DND-41 (cell line): ENCODE data around the gene PRPF38A.

Experiments
- ATAC-seq: fragments of 200-7000 bp; cut with Tn5 transposase; 3 replicates; pipeline ENCODE4 v1.9.1; 2021; ENCODE audit warnings: low read depth; ENCODE audit not compliant: insufficient read depth
- DNase-seq: peaks from one replicate; pipeline ENCODE4 v3.0.0-alpha.2; 2020
- H2AFZ ChIP-seq: 2 replicates; pipeline ENCODE4 v1.6.0; 2012; ENCODE audit warnings: low read depth, low read length
- H3K27ac ChIP-seq: 2 replicates; pipeline ENCODE4 v1.5.1; 2012; ENCODE audit warnings: low read length, inconsistent platforms
- H3K27me3 ChIP-seq: fragments of 200-600 bp; sonication (generic); 2 replicates; pipeline ENCODE4 v1.6.0; 2012; ENCODE audit warnings: low read length, mild to moderate bottlenecking, inconsistent platforms; ENCODE audit not compliant: insufficient read depth, poor library complexity
- H3K36me3 ChIP-seq: 2 replicates; pipeline ENCODE4 v1.5.1; 2012; ENCODE audit warnings: low read length, inconsistent platforms; ENCODE audit not compliant: insufficient read depth
- H3K4me1 ChIP-seq: 2 replicates; pipeline ENCODE4 v1.5.1; 2012; ENCODE audit warnings: mild to moderate bottlenecking, low read length; ENCODE audit not compliant: insufficient read depth
- H3K4me2 ChIP-seq: 2 replicates; pipeline ENCODE4 v1.6.0; 2012; ENCODE audit warnings: mild to moderate bottlenecking, moderate library complexity, low read length, inconsistent platforms; ENCODE audit not compliant: insufficient read depth
- H3K4me3 ChIP-seq, 2 experiments: fragments of 200-600 bp in 1 of 2; shearing (Covaris generic) in 1 of 2; 2 replicates each; pipeline ENCODE4 v1.5.1; 2012 to 2016; ENCODE audit warnings: inconsistent platforms in 2 of 2, low read length in 2 of 2, mild to moderate bottlenecking in 2 of 2, low read depth in 1 of 2, moderate library complexity in 1 of 2
- H3K79me2 ChIP-seq: 2 replicates; pipeline ENCODE4 v1.6.0; 2012; ENCODE audit warnings: low read length, inconsistent platforms; ENCODE audit not compliant: insufficient read depth
- H3K9ac ChIP-seq: 2 replicates; pipeline ENCODE4 v1.6.0; 2012; ENCODE audit warnings: low read depth, mild to moderate bottlenecking, inconsistent platforms, low read length, moderate library complexity
- H3K9me3 ChIP-seq: 2 replicates; pipeline ENCODE4 v1.5.1; 2012; ENCODE audit warnings: low read length, moderate library complexity, mild to moderate bottlenecking, inconsistent platforms; ENCODE audit not compliant: insufficient read depth, severe bottlenecking
- H4K20me1 ChIP-seq: 2 replicates; pipeline ENCODE4 v1.6.0; 2012; ENCODE audit warnings: low read length; ENCODE audit not compliant: insufficient read depth
- CTCF ChIP-seq: IDR thresholded peaks from 2 replicates; pipeline ENCODE4 v1.5.1; 2012; ENCODE audit warnings: borderline replicate concordance, low read length, moderate library complexity, mild to moderate bottlenecking; ENCODE audit not compliant: poor library complexity, severe bottlenecking; ENCODE audit errors: extremely low read depth
- EZH2 ChIP-seq: IDR thresholded peaks from 3 replicates; pipeline ENCODE4 v1.6.1; 2012; ENCODE audit warnings: borderline replicate concordance, low read depth, mild to moderate bottlenecking, moderate library complexity, low read length, inconsistent platforms; ENCODE audit not compliant: severe bottlenecking

PRPF38A gene

GRCh38 chr1:52416811-52417210, 12.4 kb downstream of the PRPF38A start:
- Histone ChIP-seq H3K4me2 (no peak overlapping the region), H3K9ac (no peak overlapping the region), H3K27me3 (no peaks in the 10 kb centered on the region), H3K79me2 (peaks cover 16% of the 10 kb centered on the region), H3K27ac (0 out of 2 replicates have a peak overlapping the region, but pooled peaks have one; percentile 10), H2AFZ (no peak overlapping the region), H4K20me1 (no peaks in the 10 kb centered on the region), H3K36me3 (peaks cover 87% of the 10 kb centered on the region), H3K4me1 (peaks cover 38% of the 10 kb centered on the region), H3K9me3 (no peaks in the 10 kb centered on the region), H3K4me3 (no peak overlapping the region)
- ATAC-seq, result no peak
- DNase-seq, result no peak
- no peak for TF ChIP-seq EZH2
- no peak for TF ChIP-seq CTCF

- Histone ChIP-seq H3K9ac (no peak overlapping the region), H3K9me3 (no peaks in the 10 kb centered on the region), H3K4me1 (peaks cover 78% of the 10 kb centered on the region), H3K4me2 (no peak overlapping the region), H3K4me3 (no peak overlapping the region), H3K79me2 (peaks cover 28% of the 10 kb centered on the region), H3K27ac (no peak overlapping the region), H2AFZ (no peak overlapping the region), H4K20me1 (no peaks in the 10 kb centered on the region), H3K27me3 (no peaks in the 10 kb centered on the region), H3K36me3 (peaks cover 61% of the 10 kb centered on the region)
- TF ChIP-seq EZH2, result no peak
- TF ChIP-seq CTCF, result no peak
- DNase-seq (no peak), ATAC-seq (no peak)
Measured at GRCh38 chr1:52420713-52421112, 16.3 kb downstream of the PRPF38A start.

GRCh38 chr1:52423055-52423454, 18.7 kb downstream of the PRPF38A start:
- DNase-seq (no peak), ATAC-seq (no peak)
- Histone ChIP-seq H3K27me3 (no peaks in the 10 kb centered on the region), H3K4me3 (peak overlapping the region in 1 of 2 experiments; percentile 39; a peak in 1 of 4 replicates), H3K9me3 (no peaks in the 10 kb centered on the region), H3K4me1 (peaks cover 74% of the 10 kb centered on the region), H3K4me2 (peak overlapping the region; percentile 58), H3K36me3 (peaks cover 52% of the 10 kb centered on the region), H3K9ac (peak overlapping the region; percentile 55), H3K27ac (peak overlapping the region; percentile 94), H2AFZ (no peak overlapping the region), H4K20me1 (no peaks in the 10 kb centered on the region), H3K79me2 (peaks cover 28% of the 10 kb centered on the region)
- TF ChIP-seq CTCF, result no peak

- peak; percentile 90 for ATAC-seq
- peak overlapping the region; percentile 94 for H3K27ac ChIP-seq
Measured at GRCh38 chr1:52423771-52424170, 19.4 kb downstream of the PRPF38A start.

More at GRCh38 chr1:52423771-52424170, 19.4 kb downstream of the PRPF38A start:
- peak; percentile 87 for DNase-seq
- Histone ChIP-seq H3K27me3 (no peaks in the 10 kb centered on the region), H3K9ac (peak overlapping the region; percentile 55), H2AFZ (peak overlapping the region; percentile 40), H3K4me2 (peak overlapping the region; percentile 58), H3K4me1 (peaks cover 67% of the 10 kb centered on the region), H4K20me1 (no peaks in the 10 kb centered on the region), H3K9me3 (no peaks in the 10 kb centered on the region), H3K36me3 (peaks cover 45% of the 10 kb centered on the region), H3K79me2 (peaks cover 28% of the 10 kb centered on the region), H3K4me3 (peak overlapping the region in 1 of 2 experiments; percentile 39; a peak in 2 of 4 replicates)
- TF ChIP-seq CTCF (peak; percentile 26), EZH2 (no peak)
